HG02852 (cell line): Measurements from ENCODE around the gene TMEM44.
"Not testable (repeated sequence)": the region's sequence is repeated elsewhere in the genome, so short reads cannot be mapped to it uniquely, and the experiment has no call there.

Source experiments
- ATAC-seq: cut with Tn5 transposase; IDR thresholded peaks from one replicate; pipeline ENCODE4 v1.9.1; 2021; ENCODE audit warnings: mild to moderate bottlenecking, moderate library complexity; ENCODE audit not compliant: unreplicated experiment

The TMEM44 gene

DNA sequence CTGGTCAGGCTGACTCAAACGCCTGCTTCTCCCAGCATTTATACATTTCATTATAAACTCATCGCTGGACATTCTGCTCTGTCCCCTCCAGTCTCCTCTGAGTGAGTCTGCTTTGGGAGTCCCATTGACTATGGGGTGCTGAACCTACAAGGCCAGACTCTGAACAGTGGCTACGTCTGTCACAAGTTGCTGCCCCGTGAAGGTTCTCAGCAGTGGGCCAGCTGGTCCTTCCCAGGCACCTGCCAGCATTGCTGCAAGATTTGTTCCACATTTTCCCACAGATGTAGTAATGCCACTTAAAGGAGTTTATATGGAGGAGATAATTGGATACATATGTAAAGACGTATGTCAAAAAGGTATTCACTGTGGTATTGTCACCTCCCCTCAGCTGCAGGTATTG is 73.7 kb downstream of the TMEM44 start:
- no peak for ATAC-seq

DNA sequence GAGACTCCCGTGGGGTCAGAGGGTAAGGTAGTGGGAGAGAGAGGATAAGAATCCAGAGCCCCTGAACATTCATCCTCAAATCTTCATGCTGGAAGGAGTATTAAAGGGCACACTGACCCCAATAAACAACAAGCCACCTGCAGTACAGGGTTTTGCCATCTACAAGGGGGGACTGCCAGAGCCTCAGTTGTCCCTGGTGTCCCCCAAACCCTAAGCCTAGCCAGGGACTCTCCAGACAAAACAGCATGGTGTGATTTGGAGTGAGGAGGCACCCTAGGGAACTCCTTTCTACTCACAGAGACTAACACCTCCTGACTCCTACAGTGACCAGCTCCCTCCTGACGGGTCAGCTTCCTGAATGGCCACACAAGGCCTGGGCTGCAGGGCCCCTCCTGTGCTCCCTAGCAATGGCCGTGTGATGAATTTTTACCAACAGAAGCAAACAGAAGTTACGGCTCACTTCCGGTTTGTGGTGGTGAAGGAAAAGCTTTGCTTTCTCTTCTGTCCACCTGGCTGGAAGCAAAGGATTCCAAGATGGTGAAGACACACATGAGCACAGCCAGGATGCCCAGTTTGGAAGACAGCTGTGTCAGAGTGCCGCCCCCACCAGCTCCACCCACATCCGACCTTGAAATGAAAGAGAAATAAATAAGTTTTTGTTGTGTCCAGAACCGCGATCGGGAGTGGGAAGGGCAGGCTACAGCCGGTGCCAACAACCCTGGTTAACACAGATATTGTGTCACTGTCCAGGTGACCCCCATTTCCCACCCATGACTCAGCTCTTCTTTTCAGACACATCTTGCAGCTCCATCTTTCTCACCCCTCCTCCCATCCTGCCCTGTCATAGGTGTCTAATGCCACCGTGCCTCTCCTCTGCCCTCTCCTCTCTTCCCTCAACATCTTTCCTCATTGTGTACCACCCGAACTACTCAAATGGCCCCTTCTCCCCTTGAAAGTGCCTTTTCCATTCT is 76.8 kb downstream of the TMEM44 start:
- ATAC-seq, result no peak

GRCh38 chr3:194555175-194556062 is 77.8 kb downstream of the TMEM44 start:
- ATAC-seq, result no peak

GRCh38 chr3:194554473-194555123 is 78.6 kb downstream of the TMEM44 start:
- ATAC-seq, result no peak

DNA sequence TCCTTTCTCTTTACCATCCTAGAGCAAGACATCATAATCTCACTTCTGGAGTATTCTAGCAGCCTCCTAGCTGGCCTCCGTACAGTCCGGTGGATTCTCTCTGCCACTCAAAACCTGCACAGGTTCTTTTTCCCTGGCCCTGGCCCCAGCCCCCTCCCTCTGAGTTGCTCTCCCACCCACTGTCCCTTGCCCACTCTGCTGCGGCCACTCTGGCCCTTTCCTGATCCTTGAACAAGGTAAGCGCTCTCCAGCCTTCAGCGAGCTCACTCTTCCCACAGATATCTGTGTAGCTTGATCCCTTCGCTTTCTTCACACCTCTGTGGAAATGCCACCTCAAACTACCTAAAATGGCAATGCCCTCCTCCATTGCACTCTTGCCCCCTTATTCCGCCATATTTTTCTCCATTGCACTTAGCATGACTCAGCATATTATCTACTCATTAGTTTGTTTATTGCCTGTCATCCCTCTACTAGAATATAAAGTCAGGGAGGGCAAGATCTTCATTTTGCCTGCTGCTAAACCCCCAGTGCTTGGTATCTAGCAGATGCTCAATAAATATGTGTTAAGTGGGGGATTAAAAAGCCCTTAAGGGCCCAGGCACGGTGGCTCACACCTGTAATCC is 80.8 kb downstream of the TMEM44 start:
- no peak for ATAC-seq

DNA sequence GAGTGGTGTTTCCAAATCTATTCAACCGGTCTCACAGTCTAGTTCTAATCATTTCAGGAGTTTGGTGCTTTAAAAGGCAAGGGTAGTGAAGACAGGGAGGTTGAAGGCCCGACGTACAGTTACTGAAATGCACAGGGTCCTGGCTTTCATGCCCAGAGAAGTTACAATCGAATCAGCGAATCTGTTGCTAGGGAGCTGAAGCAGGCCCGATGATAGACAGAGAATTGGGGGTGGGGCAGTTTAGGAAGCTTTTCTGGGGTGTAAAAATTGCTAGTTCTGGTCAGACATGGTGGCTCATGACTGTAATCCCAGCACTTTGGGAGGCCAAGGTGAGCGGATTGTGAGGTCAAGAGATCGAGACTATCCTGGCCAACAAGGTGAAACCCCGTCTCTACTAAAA is 83.4 kb downstream of the TMEM44 start:
- no peak for ATAC-seq

DNA sequence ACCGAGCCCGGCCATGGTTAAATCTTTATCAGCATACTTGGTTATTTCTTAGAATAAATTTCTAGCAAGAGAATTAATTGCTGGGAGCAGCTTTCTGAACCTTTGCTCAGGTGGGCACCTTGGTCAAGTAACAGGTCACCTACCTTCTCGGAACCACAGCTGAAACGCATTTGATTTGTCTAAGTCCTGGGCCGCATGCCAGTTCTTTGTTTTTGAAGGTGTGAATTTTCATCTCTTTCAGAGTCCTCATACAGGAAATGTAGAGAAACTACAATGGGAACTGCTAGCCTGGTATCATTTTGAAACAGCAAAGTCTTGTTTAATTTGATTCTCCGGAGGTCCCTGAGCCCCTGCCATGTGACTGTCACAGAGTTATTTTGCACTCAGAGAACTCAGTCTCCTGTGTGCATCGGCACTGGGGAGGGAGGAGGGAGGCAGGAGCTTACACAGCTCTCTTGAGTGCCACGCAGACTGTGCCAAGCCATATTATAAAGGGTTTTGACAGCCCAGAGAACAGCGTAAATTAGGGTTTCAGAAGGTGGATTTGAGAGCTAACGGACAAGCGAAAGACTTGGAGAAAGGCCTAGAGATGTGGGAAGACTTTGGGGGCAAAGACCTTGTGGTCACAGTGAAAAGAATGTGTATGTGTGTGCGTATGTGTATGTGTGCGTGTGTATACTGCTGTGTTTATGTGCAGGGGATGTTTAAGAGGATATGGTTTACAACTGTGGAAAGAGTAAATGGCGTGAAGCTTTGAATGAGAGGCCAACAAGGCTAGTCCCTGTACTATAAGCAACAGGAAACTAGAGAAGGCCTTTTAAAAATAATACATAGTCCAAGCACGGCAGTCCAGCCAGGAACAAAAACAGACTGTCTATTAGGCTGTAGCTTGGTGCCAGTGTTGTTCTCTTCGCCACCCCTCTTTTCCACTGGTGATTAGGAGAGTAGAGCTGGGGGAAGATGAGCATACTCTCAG is 84.6 kb downstream of the TMEM44 start:
- ATAC-seq, result no peak

GRCh38 chr3:194547042-194547441 is 86.2 kb downstream of the TMEM44 start:
- no peak for ATAC-seq

GRCh38 chr3:194545538-194545937 is 87.7 kb downstream of the TMEM44 start:
- ATAC-seq, result not testable (repeated sequence)

DNA sequence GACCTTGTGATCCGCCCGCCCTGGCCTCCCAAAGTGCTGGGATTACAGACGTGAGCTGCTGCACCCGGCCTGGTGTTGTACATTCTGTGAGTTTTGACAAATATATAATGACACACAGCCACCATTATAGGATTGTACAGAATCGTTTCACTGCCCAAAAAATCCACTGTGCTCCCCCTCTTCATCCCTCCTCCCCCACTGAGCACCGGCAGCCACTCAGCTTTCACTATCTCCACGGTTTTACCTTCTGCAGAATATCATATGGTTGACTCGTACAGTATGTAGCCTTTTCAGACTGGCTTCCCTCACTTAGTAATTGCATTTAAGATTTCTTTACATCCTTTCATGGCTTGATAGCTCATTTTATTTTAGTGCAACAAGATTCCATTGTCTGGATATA is 89.7 kb downstream of the TMEM44 start:
- ATAC-seq, result no peak

DNA sequence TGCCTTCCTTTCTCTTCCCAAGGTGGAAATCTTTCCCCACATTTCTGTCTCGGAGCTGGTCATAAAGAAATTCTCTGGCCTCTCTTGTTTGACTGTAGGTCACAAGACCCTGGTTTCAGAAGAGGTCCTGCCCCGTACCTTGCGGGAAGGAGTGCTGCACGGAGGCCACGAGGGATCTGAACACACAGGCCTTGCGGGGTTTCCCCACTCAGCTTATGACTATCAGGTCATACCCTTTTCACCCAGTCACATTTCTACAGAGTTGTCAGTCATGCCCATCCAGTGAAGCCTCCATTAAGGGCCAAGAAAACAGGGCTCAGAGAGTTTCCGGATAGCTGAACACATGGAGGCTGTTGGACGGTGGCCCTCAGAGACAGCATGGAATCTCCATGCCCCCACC is 91.7 kb downstream of the TMEM44 start:
- ATAC-seq, result peak; percentile 56

DNA sequence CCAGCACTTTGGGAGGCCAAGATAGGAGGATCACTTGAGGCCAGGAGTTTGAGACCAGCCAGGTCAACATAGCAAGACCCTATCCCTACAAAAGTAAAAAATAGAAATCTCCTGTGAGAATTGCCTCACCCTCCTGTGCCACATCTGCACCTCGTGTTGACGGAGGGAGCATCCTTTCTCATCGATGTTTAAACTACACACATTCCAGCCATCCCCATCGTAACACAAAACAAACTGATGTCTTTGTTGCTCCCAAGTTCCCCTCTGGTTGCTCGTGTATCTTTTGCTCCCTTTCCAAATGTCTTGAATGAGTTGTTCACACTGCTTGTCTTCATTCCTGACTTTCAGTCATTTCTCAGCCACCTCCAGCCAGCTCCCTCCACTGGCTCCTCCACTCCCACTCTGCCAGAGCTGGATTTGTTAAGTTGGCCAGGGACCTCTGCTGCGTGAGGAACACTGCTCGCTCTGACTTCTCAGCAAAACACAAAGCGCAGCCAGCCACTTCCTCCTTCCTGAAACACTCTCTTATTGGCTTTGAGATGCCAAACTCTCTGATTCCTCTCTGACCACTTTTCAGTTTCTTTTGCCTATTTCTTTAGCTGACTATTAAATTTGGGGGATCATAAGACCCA is 92.8 kb downstream of the TMEM44 start:
- no peak for ATAC-seq

DNA sequence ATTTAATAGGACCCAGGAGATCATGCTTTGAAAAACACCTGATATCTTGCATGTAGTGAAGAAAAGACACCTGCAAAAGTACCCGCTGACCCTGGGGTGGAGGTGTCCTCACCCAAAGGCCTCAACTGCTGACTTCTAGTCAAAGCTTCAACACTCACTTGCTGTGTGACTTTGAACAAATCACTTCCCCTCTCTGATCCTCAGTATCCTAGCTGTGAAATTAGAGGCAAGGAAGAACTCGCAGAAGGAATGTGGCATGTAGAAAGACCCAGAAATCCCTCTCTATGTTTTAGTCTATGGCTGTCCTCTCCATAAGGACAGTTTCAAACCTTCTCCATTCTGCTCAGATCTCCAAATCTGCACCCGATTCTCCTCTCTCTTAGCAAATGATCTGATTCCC is 93.7 kb downstream of the TMEM44 start:
- ATAC-seq, result no peak

DNA sequence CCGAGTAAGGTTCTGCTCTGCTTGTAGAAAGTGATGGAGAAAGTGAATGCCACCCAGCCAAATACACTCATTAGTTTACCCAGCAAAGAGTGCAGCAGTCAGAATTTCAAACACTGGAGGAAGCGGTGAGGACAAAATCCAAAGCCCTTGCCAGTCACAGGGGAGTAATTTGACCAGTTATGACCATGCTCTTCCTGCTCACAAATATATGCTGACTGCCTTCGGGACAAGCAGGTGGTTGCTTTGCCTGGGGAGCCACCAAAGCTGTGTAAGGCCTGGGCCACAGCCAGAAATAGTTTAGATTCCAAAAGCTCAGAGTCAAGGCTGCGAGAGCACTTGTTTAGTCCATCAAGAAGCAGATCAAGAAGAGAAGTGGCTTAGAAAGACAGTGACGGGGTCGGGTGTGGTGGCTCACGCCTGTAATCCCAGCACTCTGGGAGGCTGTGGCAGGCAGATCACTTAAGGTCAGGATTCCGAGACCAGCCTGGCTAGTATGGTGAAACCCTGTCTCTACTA is 95.4 kb downstream of the TMEM44 start:
- ATAC-seq, result no peak
